ENCODE measurements around the gene CARNS1.

GRCh38 chr11:67435031-67435726 lies 19.7 kb downstream of the CARNS1 start:
- TF ChIP-seq POLR2AphosphoS5 (IDR thresholded peaks at IDR 0.05; ENCODE audit: borderline replicate concordance, low read depth, low read length) (no peak), EZH2 (IDR thresholded peaks at IDR 0.05) (no peak), FOXP2 (optimal IDR thresholded peaks at IDR 0.05; ENCODE audit: control extremely low read depth, extremely low read length, insufficient read depth) (no peak)
